ENCODE results near the gene NDUFA5.
A peak's percentile ranks its signal among the peaks of the same experiment; 100 is the strongest.
"Not testable (repeated sequence)": the region's sequence is repeated elsewhere in the genome, so short reads cannot be mapped to it uniquely, and the experiment has no call there.

NDUFA5 gene

DNA sequence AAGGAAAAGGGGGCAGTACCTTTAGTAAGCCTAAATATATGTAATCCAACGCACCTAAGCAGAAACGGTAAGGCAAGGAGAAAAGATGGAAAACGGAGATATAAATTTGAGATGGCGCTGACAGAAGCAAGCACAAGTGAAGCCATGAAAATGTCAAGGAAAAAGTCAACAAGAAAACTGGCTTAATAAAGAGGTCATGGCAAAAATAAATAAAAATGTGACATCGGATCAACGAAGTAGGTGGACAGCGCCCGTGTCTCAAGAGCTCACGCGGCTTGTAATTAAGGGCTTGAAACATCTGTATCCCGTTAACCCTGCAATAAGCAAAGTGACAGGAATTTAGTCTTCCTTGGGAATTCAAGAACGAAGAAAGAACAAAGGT lies 611 bp downstream of the NDUFA5 start:
- H3K27ac ChIP-seq = peak overlapping the region; percentile 90
- TF ChIP-seq, protein P1, sequence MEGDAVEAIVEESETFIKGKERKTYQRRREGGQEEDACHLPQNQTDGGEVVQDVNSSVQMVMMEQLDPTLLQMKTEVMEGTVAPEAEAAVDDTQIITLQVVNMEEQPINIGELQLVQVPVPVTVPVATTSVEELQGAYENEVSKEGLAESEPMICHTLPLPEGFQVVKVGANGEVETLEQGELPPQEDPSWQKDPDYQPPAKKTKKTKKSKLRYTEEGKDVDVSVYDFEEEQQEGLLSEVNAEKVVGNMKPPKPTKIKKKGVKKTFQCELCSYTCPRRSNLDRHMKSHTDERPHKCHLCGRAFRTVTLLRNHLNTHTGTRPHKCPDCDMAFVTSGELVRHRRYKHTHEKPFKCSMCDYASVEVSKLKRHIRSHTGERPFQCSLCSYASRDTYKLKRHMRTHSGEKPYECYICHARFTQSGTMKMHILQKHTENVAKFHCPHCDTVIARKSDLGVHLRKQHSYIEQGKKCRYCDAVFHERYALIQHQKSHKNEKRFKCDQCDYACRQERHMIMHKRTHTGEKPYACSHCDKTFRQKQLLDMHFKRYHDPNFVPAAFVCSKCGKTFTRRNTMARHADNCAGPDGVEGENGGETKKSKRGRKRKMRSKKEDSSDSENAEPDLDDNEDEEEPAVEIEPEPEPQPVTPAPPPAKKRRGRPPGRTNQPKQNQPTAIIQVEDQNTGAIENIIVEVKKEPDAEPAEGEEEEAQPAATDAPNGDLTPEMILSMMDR (conservative IDR thresholded peaks at IDR 0.05) = no peak
- TF ChIP-seq ZFX (IDR thresholded peaks at IDR 0.05) = no peak

GRCh38 chr7:123555484-123555883 lies 2.1 kb downstream of the NDUFA5 start:
- TF ChIP-seq, protein P1 (conservative IDR thresholded peaks at IDR 0.05) = no peak
- TF ChIP-seq ZFX (IDR thresholded peaks at IDR 0.05) = no peak
- H3K27ac ChIP-seq = no peak overlapping the region

DNA sequence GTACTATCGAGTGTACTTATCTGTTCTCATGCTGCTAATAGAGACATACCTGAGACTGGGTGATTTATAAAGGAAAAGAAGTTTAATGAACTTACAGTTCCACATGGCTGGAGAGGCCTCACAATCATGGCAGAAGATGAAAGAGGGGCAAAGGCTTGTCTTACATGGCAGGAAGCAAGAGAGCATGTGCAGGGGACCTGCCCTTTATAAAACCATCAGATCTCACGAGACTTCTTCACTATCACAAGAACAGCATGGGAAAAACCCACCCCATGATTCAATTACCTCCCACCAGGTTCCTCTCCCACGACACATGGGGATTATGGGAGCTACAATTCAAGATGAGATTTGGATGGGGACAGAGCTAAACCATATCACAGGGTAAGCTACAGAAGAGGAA lies 4.5 kb downstream of the NDUFA5 start:
- no peak overlapping the region for H3K27ac ChIP-seq
- TF ChIP-seq, protein P1 (conservative IDR thresholded peaks at IDR 0.05) = no peak
- no peak for TF ChIP-seq ZFX (IDR thresholded peaks at IDR 0.05)

DNA sequence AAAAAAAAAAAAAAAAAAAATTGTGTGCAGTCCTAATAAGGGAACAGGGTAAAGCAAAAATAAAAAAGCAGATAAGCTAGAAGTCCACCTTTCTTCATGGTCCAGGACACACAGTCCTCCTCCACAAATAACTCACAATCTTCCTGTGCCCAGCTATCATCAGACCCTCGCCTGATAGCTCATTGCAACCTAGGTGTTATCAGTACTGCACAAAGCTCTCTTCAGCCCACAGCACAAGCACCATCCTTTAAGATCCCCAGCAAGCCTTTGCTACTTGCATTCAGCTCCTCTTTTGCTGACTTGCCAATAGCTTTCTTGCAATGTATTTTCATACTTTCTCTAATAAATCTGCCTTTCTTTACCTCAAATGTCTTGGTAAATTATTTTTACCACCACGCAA lies 5.0 kb downstream of the NDUFA5 start:
- TF ChIP-seq ZFX (IDR thresholded peaks at IDR 0.05) = no peak
- TF ChIP-seq, protein P1 (conservative IDR thresholded peaks at IDR 0.05) = no peak

GRCh38 chr7:123552134-123552533 lies 5.5 kb downstream of the NDUFA5 start:
- H3K27ac ChIP-seq = not testable (repeated sequence)

More for the DNA sequence above, 5.0 kb downstream of the NDUFA5 start:
- no peak overlapping the region for H3K27ac ChIP-seq

- TF ChIP-seq, protein P1 (conservative IDR thresholded peaks at IDR 0.05) = no peak
- TF ChIP-seq ZFX (IDR thresholded peaks at IDR 0.05) = no peak
- H3K27ac ChIP-seq = no peak overlapping the region
These were observed 9.2 kb downstream of the NDUFA5 start for GRCh38 chr7:123548406-123548805.

DNA sequence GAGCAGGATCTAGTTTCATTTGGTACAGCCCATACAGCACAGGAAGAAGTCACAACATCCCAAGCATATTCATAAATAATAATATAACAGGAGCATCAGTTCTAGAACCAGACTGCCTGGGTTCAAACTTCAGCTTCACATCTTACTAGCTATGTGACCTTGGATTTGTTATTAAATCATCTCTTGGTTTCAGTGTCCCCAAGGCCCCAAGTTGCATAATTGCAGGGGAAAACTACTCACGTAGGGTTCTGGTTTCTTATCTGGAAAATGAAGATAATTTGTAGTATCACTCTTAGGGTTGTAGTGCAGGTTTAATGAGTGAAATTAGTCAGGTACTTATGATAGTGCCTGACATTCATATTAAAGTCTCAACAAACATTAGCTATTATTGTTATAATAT lies 17.7 kb downstream of the NDUFA5 start:
- TF ChIP-seq ZFX (IDR thresholded peaks at IDR 0.05) = no peak
- TF ChIP-seq, protein P1 (conservative IDR thresholded peaks at IDR 0.05) = no peak
- H3K27ac ChIP-seq = no peak overlapping the region

- no peak overlapping the region for H3K27ac ChIP-seq
- no peak for TF ChIP-seq ZFX (IDR thresholded peaks at IDR 0.05)
- TF ChIP-seq, protein P1 (conservative IDR thresholded peaks at IDR 0.05) = no peak
These were observed 18.7 kb downstream of the NDUFA5 start for GRCh38 chr7:123538897-123539296.
